ENCODE results near the gene EID2B.

Gene EID2B

GRCh38 chr19:39506944-39507714 is 25.5 kb downstream of the EID2B start:
- H3K4me3 ChIP-seq (ENCODE audit: low read length) = peak overlapping the region; percentile 55
- no peaks in the 10 kb centered on the region for H3K36me3 ChIP-seq (ENCODE audit: control insufficient read depth, insufficient read depth, low read length)
- no peak overlapping the region for H3K27ac ChIP-seq (ENCODE audit: low read depth, low read length)
- H3K27me3 ChIP-seq (ENCODE audit: control insufficient read depth, insufficient read depth, low read length) = peaks cover 33% of the 10 kb centered on the region
- H3K4me1 ChIP-seq (ENCODE audit: control insufficient read depth, insufficient read depth, low read length) = no peaks in the 10 kb centered on the region
- no peak overlapping the region for H3K9ac ChIP-seq (ENCODE audit: low read length)

- H3K9ac ChIP-seq (ENCODE audit: low read length) = no peak overlapping the region
- no peaks in the 10 kb centered on the region for H3K36me3 ChIP-seq (ENCODE audit: control insufficient read depth, insufficient read depth, low read length)
- no peak overlapping the region for H3K4me3 ChIP-seq (ENCODE audit: low read length)
- H3K27ac ChIP-seq (ENCODE audit: low read depth, low read length) = no peak overlapping the region
- no peaks in the 10 kb centered on the region for H3K4me1 ChIP-seq (ENCODE audit: control insufficient read depth, insufficient read depth, low read length)
- H3K27me3 ChIP-seq (ENCODE audit: control insufficient read depth, insufficient read depth, low read length) = peaks cover 33% of the 10 kb centered on the region
Observed at GRCh38 chr19:39506598-39506943, 26.1 kb downstream of the EID2B start.

- H3K4me1 ChIP-seq (ENCODE audit: control insufficient read depth, insufficient read depth, low read length) = no peaks in the 10 kb centered on the region
- no peaks in the 10 kb centered on the region for H3K36me3 ChIP-seq (ENCODE audit: control insufficient read depth, insufficient read depth, low read length)
- no peak overlapping the region for H3K4me3 ChIP-seq (ENCODE audit: low read length)
- H3K27ac ChIP-seq (ENCODE audit: low read depth, low read length) = no peak overlapping the region
- peaks cover 36% of the 10 kb centered on the region for H3K27me3 ChIP-seq (ENCODE audit: control insufficient read depth, insufficient read depth, low read length)
- no peak overlapping the region for H3K9ac ChIP-seq (ENCODE audit: low read length)
Observed at GRCh38 chr19:39502640-39503417, 29.8 kb downstream of the EID2B start.

GRCh38 chr19:39501340-39501739 is 31.3 kb downstream of the EID2B start:
- no peaks in the 10 kb centered on the region for H3K4me1 ChIP-seq (ENCODE audit: control insufficient read depth, insufficient read depth, low read length)
- H3K27ac ChIP-seq (ENCODE audit: low read depth, low read length) = no peak overlapping the region
- no peaks in the 10 kb centered on the region for H3K36me3 ChIP-seq (ENCODE audit: control insufficient read depth, insufficient read depth, low read length)
- peaks cover 29% of the 10 kb centered on the region for H3K27me3 ChIP-seq (ENCODE audit: control insufficient read depth, insufficient read depth, low read length)
- no peak overlapping the region for H3K4me3 ChIP-seq (ENCODE audit: low read length)
- H3K9ac ChIP-seq (ENCODE audit: low read length) = no peak overlapping the region

GRCh38 chr19:39500543-39500942 is 32.1 kb downstream of the EID2B start:
- peaks cover 27% of the 10 kb centered on the region for H3K27me3 ChIP-seq (ENCODE audit: control insufficient read depth, insufficient read depth, low read length)
- no peaks in the 10 kb centered on the region for H3K4me1 ChIP-seq (ENCODE audit: control insufficient read depth, insufficient read depth, low read length)
- no peak overlapping the region for H3K27ac ChIP-seq (ENCODE audit: low read depth, low read length)
- H3K9ac ChIP-seq (ENCODE audit: low read length) = no peak overlapping the region
- no peak overlapping the region for H3K4me3 ChIP-seq (ENCODE audit: low read length)
- no peaks in the 10 kb centered on the region for H3K36me3 ChIP-seq (ENCODE audit: control insufficient read depth, insufficient read depth, low read length)

GRCh38 chr19:39499932-39500331 is 32.7 kb downstream of the EID2B start:
- Histone ChIP-seq H3K4me1 (ENCODE audit: control insufficient read depth, insufficient read depth, low read length) (no peaks in the 10 kb centered on the region), H3K4me3 (ENCODE audit: low read length) (no peak overlapping the region), H3K9ac (ENCODE audit: low read length) (no peak overlapping the region), H3K27ac (ENCODE audit: low read depth, low read length) (no peak overlapping the region), H3K36me3 (ENCODE audit: control insufficient read depth, insufficient read depth, low read length) (no peaks in the 10 kb centered on the region), H3K27me3 (ENCODE audit: control insufficient read depth, insufficient read depth, low read length) (peaks cover 25% of the 10 kb centered on the region)

- no peaks in the 10 kb centered on the region for H3K4me1 ChIP-seq (ENCODE audit: control insufficient read depth, insufficient read depth, low read length)
- no peak within 1 kb of the TSS for H3K9ac ChIP-seq (ENCODE audit: low read length)
- H3K27ac ChIP-seq (ENCODE audit: low read depth, low read length) = no peak within 1 kb of the TSS
- no peaks in the 10 kb centered on the region for H3K36me3 ChIP-seq (ENCODE audit: control insufficient read depth, insufficient read depth, low read length)
- peaks cover 19% of the 10 kb centered on the region for H3K27me3 ChIP-seq (ENCODE audit: control insufficient read depth, insufficient read depth, low read length)
- peak within 1 kb of the TSS; percentile 33 for H3K4me3 ChIP-seq (ENCODE audit: low read length)
Observed at GRCh38 chr19:39498798-39499642, 33.6 kb downstream of the EID2B start, which contains the start of gene DLL3. Gene DLL3, plus strand, starts transcription at chr19:39498947. Its CDS starts 28 bp downstream, at chr19:39498975.

- Histone ChIP-seq H3K4me3 (ENCODE audit: low read length) (peak overlapping the region; percentile 33), H3K9ac (ENCODE audit: low read length) (no peak overlapping the region), H3K27me3 (ENCODE audit: control insufficient read depth, insufficient read depth, low read length) (peaks cover 14% of the 10 kb centered on the region), H3K27ac (ENCODE audit: low read depth, low read length) (no peak overlapping the region), H3K36me3 (ENCODE audit: control insufficient read depth, insufficient read depth, low read length) (no peaks in the 10 kb centered on the region), H3K4me1 (ENCODE audit: control insufficient read depth, insufficient read depth, low read length) (no peaks in the 10 kb centered on the region)
Observed at GRCh38 chr19:39497996-39498797, 34.5 kb downstream of the EID2B start.

GRCh38 chr19:39497701-39497995 is 35.0 kb downstream of the EID2B start:
- Histone ChIP-seq H3K4me1 (ENCODE audit: control insufficient read depth, insufficient read depth, low read length) (no peaks in the 10 kb centered on the region), H3K27ac (ENCODE audit: low read depth, low read length) (no peak overlapping the region), H3K4me3 (ENCODE audit: low read length) (peak overlapping the region; percentile 33), H3K9ac (ENCODE audit: low read length) (no peak overlapping the region), H3K36me3 (ENCODE audit: control insufficient read depth, insufficient read depth, low read length) (no peaks in the 10 kb centered on the region), H3K27me3 (ENCODE audit: control insufficient read depth, insufficient read depth, low read length) (peaks cover 12% of the 10 kb centered on the region)

- H3K27ac ChIP-seq (ENCODE audit: low read depth, low read length) = no peak overlapping the region
- no peak overlapping the region for H3K9ac ChIP-seq (ENCODE audit: low read length)
- peaks cover 12% of the 10 kb centered on the region for H3K27me3 ChIP-seq (ENCODE audit: control insufficient read depth, insufficient read depth, low read length)
- no peaks in the 10 kb centered on the region for H3K4me1 ChIP-seq (ENCODE audit: control insufficient read depth, insufficient read depth, low read length)
- no peak overlapping the region for H3K4me3 ChIP-seq (ENCODE audit: low read length)
- H3K36me3 ChIP-seq (ENCODE audit: control insufficient read depth, insufficient read depth, low read length) = no peaks in the 10 kb centered on the region
Observed at GRCh38 chr19:39496063-39496462, 36.6 kb downstream of the EID2B start.

- Histone ChIP-seq H3K27ac (ENCODE audit: low read depth, low read length) (no peak overlapping the region), H3K27me3 (ENCODE audit: control insufficient read depth, insufficient read depth, low read length) (peaks cover 8% of the 10 kb centered on the region), H3K4me1 (ENCODE audit: control insufficient read depth, insufficient read depth, low read length) (no peaks in the 10 kb centered on the region), H3K4me3 (ENCODE audit: low read length) (no peak overlapping the region), H3K36me3 (ENCODE audit: control insufficient read depth, insufficient read depth, low read length) (peaks cover 6% of the 10 kb centered on the region), H3K9ac (ENCODE audit: low read length) (no peak overlapping the region)
Observed at GRCh38 chr19:39494661-39495060, 38.0 kb downstream of the EID2B start.

- Histone ChIP-seq H3K27ac (ENCODE audit: low read depth, low read length) (no peak overlapping the region), H3K4me1 (ENCODE audit: control insufficient read depth, insufficient read depth, low read length) (no peaks in the 10 kb centered on the region), H3K9ac (ENCODE audit: low read length) (no peak overlapping the region), H3K27me3 (ENCODE audit: control insufficient read depth, insufficient read depth, low read length) (no peaks in the 10 kb centered on the region), H3K36me3 (ENCODE audit: control insufficient read depth, insufficient read depth, low read length) (peaks cover 23% of the 10 kb centered on the region), H3K4me3 (ENCODE audit: low read length) (no peak overlapping the region)
Observed at GRCh38 chr19:39492788-39493187, 39.9 kb downstream of the EID2B start.

Measured in rectal smooth muscle tissue (tissue), 1 donor.